Astrocyte (in vitro differentiated cells and primary cell): ENCODE data around the gene TUBB.

Experiments
- CTCF ChIP-seq: IDR thresholded peaks from 2 replicates; pipeline ENCODE4 v1.5.1; 2011; ENCODE audit warnings: low read depth, mild to moderate bottlenecking, inconsistent platforms, low read length, moderate library complexity; ENCODE audit not compliant: insufficient read depth
- EZH2 ChIP-seq: IDR thresholded peaks from 2 replicates; pipeline ENCODE4 v1.6.1; 2012; ENCODE audit warnings: mild to moderate bottlenecking, low read length, inconsistent platforms; ENCODE audit not compliant: insufficient read depth

- TF ChIP-seq CTCF (no peak), EZH2 (no peak)
These were observed 7.9 kb downstream of the TUBB start for GRCh38 chr6:30727920-30728553.
